Cardiac fibroblast (primary cell): ENCODE results near the gene ARHGDIG.
"Not testable (repeated sequence)": the region's sequence is repeated elsewhere in the genome, so short reads cannot be mapped to it uniquely, and the experiment has no call there.

Experiments used
- DNase-seq, 2 donors: peaks; one replicate each; pipeline versions ENCODE4 v3.0.0 to v3.0.0-alpha.2; 2010; ENCODE audit warnings: low read depth in 2 of 2
- H3K4me3 ChIP-seq, 2 donors: replicated peaks in 1 of 2; 1 replicate in 1 of 2; 2 replicates in 1 of 2; pipeline ENCODE4 v1.5.1; 2011; ENCODE audit warnings: low read depth in 2 of 2, low read length in 2 of 2, mild to moderate bottlenecking in 2 of 2, moderate library complexity in 1 of 2
- TF ChIP-seq, protein P1 (sequence below): IDR thresholded peaks from one replicate; pipeline ENCODE4 v1.5.1; 2011; ENCODE audit warnings: low read depth, mild to moderate bottlenecking, low read length, inconsistent platforms

ARHGDIG gene

DNA sequence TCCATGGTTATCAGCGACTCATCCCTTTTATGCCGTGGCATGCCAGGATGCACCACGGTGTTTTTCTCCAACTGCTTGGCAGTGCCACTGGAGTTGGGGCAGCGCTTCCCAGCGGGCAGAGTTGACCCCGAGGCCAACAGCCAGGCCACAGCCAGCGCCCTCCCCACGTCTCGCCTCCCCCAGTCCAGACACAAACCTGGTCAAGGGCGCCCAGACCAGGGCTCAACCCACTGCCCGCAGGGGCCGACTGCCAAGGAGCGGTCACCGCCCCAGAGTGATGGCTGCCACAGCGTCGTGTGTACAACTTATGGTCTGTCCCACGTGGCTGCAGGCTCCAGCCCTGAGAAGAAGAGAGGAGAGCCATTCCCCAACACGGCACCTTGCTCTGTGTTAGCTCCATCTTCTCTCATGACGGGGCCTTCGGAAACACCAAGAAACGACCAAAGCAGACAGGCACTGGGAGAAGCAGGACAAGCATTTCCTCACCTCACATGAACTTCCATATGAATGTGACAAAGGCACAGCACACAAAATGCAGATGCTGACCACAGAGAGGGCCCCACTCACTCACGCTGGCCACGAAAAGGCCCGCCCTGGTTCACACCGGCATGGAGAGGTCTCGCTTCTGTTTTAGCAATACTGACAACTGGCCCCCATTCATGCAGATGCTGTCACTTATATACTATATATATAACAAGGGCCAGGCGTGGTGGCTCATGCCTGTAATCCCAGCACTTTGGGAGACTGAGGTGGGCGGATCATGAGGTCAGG, 45.2 kb downstream of the ARHGDIG start:
- TF ChIP-seq, protein P1, sequence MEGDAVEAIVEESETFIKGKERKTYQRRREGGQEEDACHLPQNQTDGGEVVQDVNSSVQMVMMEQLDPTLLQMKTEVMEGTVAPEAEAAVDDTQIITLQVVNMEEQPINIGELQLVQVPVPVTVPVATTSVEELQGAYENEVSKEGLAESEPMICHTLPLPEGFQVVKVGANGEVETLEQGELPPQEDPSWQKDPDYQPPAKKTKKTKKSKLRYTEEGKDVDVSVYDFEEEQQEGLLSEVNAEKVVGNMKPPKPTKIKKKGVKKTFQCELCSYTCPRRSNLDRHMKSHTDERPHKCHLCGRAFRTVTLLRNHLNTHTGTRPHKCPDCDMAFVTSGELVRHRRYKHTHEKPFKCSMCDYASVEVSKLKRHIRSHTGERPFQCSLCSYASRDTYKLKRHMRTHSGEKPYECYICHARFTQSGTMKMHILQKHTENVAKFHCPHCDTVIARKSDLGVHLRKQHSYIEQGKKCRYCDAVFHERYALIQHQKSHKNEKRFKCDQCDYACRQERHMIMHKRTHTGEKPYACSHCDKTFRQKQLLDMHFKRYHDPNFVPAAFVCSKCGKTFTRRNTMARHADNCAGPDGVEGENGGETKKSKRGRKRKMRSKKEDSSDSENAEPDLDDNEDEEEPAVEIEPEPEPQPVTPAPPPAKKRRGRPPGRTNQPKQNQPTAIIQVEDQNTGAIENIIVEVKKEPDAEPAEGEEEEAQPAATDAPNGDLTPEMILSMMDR, result no peak
- DNase-seq, result no peak
- no peak overlapping the region for H3K4me3 ChIP-seq

GRCh38 chr16:330741-331140, 50.4 kb downstream of the ARHGDIG start:
- TF ChIP-seq, protein P1, result no peak
- DNase-seq, result no peak
- no peak overlapping the region for H3K4me3 ChIP-seq

DNA sequence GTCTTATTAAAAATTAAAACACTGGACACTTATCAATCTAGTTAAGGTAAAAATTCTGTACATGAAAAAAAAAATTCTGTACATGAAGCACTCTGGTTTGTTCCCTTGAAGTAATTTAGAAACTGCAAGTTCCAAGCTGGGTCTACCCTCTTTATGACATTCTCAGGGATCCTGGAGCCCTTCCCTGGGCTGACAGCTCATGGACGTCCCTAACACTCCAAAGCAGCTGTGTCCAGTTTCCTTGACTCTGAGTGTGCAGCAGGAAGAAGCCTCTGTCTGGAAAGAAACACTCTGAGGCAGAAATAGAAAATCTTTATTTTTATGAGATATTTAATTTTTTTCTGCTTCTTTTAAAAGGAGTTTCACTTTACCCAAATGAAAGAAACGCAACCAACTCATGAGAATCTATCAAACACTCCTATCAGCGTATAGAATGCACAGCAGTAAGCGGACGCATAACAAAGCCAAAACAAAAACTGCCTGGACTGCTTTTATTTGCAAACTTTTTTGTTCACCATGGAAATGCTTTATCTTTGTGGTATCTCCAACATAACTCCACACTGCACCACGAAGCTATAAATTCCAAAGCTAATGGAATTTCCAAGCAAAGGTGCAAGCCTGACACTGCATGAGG, 50.9 kb downstream of the ARHGDIG start:
- not testable (repeated sequence) for H3K4me3 ChIP-seq
- peak in 1 of 2 donors; percentile 62 for DNase-seq
